LNCaP clone FGC (cell line): ENCODE measurements around the gene STYXL2.

Experiments
- DNase-seq: peaks from one replicate; pipeline ENCODE4 v3.0.0-alpha.2; 2011; ENCODE audit warnings: low read depth
- H3K4me3 ChIP-seq: 2 replicates; pipeline ENCODE4 v1.5.1; 2011; ENCODE audit warnings: mild to moderate bottlenecking, low read depth, low read length, control low read depth
- CTCF ChIP-seq: IDR thresholded peaks from 2 replicates; pipeline ENCODE4 v1.5.1; 2012; ENCODE audit warnings: mild to moderate bottlenecking; ENCODE audit not compliant: control insufficient read depth, insufficient read depth; ENCODE audit errors: extremely low read depth

STYXL2 gene

GRCh38 chr1:167057241-167057688 lies 36.6 kb upstream of the STYXL2 start:
- DNase-seq, result peak; percentile 31
- TF ChIP-seq CTCF, result peak; percentile 95
- no peak overlapping the region for H3K4me3 ChIP-seq

DNA sequence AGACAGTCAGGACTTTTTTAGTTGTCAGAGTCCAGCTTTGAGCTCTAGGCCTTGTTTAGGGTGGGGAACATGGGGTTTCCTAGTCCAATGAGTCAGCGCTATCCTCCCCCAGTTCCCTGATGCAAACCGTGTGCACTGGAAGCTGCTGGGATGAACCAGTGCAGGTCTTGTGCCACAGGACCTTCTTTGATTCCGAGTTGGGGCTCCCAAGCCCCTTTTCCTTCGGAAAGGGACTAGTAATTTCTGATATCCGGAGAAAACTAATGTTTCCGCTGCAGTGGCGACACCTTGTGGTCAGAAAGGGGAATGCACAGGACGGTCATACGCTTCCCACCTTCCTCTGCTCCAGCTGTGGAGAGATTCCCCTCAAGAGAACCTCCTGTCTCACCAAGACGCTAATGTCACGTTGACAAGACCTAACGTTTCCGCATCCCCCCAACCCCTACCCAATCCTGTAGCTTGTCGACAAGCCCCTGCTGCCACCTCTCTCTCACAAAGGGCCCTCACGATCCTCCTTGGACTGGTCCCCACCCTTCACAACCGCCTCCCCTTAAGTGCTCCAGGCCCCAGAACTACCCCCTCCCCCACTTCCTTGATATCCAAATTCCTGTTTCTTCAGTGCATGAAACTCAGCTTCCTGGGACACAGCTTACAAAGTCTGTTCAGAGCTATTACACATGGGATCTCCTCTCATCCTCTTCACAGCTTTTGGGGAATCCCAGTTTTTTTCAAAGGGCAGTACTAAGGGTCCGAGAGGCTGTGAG lies 34.6 kb upstream of the STYXL2 start:
- DNase-seq, result no peak
- no peak overlapping the region for H3K4me3 ChIP-seq

DNA sequence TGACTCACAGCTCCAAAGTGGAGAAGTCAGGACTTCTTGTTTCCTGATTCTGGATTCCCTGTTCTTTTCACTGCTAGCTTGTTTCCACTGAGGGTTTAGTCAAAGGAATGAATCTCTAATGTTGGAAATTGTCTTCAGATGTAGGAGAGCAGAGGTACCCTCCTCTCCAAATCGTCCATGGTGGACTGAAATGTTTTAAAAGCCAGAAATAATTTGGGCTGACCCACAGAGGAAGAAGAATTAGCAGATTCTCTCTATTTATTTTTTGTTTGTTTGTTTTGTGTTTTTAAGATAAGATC lies 34.1 kb upstream of the STYXL2 start:
- no peak for DNase-seq
- TF ChIP-seq CTCF, result no peak
- no peak overlapping the region for H3K4me3 ChIP-seq

More for the DNA sequence above, 34.6 kb upstream of the STYXL2 start:
- TF ChIP-seq CTCF, result peak; percentile 92

DNA sequence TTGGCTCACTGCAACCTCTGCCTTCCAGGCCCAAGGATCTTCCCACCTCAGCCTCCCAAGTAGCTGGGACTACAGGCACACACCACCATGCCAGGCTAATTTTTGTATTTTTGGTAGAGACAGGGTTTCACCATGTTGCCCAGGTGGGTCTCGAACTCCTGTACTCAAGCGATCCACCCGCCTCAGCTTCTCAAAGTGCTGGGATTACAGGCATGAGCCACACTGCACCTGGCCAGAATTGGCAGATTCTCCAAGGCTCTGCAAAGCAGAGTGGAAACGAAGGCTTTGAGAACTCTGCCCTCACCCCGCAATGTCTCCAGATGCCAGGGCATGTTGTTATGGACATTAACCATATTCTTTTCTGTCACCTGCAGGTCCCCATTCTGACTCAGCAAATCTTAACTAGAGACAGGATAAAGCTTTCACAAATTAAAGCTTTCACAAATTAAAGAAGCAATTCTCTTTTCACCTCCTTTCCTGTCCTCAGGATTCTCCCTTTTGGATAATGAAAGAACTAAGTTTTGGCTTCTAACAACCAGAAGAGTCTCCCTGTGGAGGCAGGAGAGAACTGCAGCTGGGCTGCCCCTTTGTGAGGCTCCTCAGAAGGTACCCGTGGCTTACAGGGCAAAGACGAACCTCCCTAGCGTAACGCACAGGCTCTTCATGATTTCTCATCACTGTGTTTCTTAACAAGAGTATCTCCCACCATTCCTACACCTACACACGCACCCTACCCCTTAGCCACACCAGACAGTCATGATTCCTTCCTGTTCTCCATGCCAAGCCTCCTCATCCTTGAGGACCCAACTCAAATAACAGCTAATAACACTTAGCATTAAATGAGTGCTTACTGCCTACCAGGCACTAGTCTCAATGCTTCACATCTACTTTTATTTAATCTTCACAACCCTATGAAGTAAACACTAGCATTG lies 33.5 kb upstream of the STYXL2 start:
- no peak for DNase-seq
- no peak overlapping the region for H3K4me3 ChIP-seq
- no peak for TF ChIP-seq CTCF

DNA sequence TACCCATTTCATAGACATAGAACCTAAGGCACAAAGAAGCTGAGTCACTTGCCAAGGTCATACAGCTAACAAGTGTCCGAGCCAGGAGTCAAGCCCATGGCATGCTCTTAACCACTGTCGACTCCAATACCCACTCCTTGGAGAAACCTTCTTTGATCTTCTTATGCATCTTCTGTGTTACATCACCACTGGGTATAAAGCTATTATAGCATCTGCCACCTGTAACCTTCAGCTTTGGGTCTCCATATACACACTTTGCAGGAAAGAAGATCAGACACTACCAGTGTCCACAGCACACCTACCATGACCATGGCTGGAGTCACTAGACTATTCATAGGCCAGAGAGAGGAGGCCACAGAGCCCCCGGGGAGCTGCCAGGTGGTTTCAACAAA lies 32.8 kb upstream of the STYXL2 start:
- TF ChIP-seq CTCF, result no peak
- no peak overlapping the region for H3K4me3 ChIP-seq
- no peak for DNase-seq

DNA sequence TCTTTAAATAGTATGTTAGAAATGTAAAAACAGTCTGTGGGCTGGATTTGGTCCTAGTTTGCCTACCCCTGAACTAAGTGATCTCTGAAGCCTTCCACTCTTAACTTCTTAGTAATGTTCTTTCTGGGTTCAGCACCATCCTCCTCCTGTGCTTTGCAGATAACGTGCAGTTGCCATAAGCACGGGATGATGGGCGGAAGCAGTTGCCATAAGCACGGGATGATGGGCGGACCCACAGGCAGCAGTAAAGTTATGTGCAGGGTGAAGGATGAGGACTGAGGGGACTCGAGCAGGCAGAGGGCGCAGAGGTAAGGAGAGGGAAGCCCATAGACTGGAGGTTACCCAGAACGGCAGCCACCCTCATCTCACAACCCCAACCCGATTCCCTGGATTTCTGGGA lies 29.3 kb upstream of the STYXL2 start:
- DNase-seq, result no peak
- no peak overlapping the region for H3K4me3 ChIP-seq
- TF ChIP-seq CTCF, result no peak

GRCh38 chr1:167065471-167065870 lies 28.4 kb upstream of the STYXL2 start:
- DNase-seq, result no peak
- no peak for TF ChIP-seq CTCF
- H3K4me3 ChIP-seq, result no peak overlapping the region
